ENCODE data around the gene RPS4Y2. TPM values are rescaled to one million over a fixed set of nuclear protein-coding genes. Genes with fewer than 3 reads are reported as not detected.

Gene RPS4Y2
- total and polyA plus RNA-seq, 9 of the 15 experiments (the other 6 are each of a cell fraction or from before 2014, with no cell fraction given), result not detected

- no peak for TF ChIP-seq TSHZ1 (CRISPR knock-in tag; IDR thresholded peaks at IDR 0.05)
- no peak for TF ChIP-seq IRF1 (CRISPR knock-in tag; IDR thresholded peaks at IDR 0.05; ENCODE audit: borderline replicate concordance)
- no peak for TF ChIP-seq ATF7 (IDR thresholded peaks at IDR 0.05)
- no peak for TF ChIP-seq ZBTB2 (IDR thresholded peaks at IDR 0.05)
- no peak for TF ChIP-seq SMAD3 (CRISPR knock-in tag; conservative IDR thresholded peaks at IDR 0.05)
- TF ChIP-seq FOXP1 (CRISPR knock-in tag; IDR thresholded peaks at IDR 0.05), result no peak
- no peak for TF ChIP-seq SOX6 (IDR thresholded peaks at IDR 0.05)
- no peak for TF ChIP-seq HEY1 (CRISPR knock-in tag; IDR thresholded peaks at IDR 0.05; ENCODE audit: borderline replicate concordance)
- no peak for TF ChIP-seq BRCA1 (IDR thresholded peaks at IDR 0.05)
- TF ChIP-seq BRCA1 (CRISPR knock-in tag; IDR thresholded peaks at IDR 0.05), result no peak
These were observed 29.6 kb upstream of the RPS4Y2 start (continued) for GRCh38 chrY:20726184-20726907.
